K562 (cell line): ENCODE results near the gene DBET. TPM values are rescaled to one million over a fixed set of nuclear protein-coding genes. Genes with fewer than 3 reads are reported as not detected.

ENCODE experiments used
- ATAC-seq: fragments of 200-7000 bp; cut with Tn5 transposase; 3 replicates; pipeline ENCODE4 v1.9.1; 2020; ENCODE audit warnings: moderate library complexity
- BruUV-seq: library from RNA; stranded (reverse); fragments of 400-500 nt; replicated peaks from 2 replicates; lab custom pipeline; 2021; lab: Mats Ljungman, UMichigan
- CTCF ChIA-PET: fragments of 300-600 bp; formaldehyde crosslinking; extraction: SDS; loops from one replicate; lab custom pipeline; 2021; ENCODE audit warnings: low intra/inter-chr PET ratio; lab: Yijun Ruan, JAX
- POLR2A ChIA-PET: fragments of 300-600, 350-650 bp; sonication (Branson Sonifier 250); formaldehyde crosslinking; extraction: SDS; loops from one replicate; lab custom pipeline; 2021; ENCODE audit warnings: antibody characterized with exemption, inconsistent platforms; lab: Yijun Ruan, JAX
- DNase-seq, 4 experiments: peaks; one replicate each; pipeline versions ENCODE4 v3.0.0 to v3.0.0-alpha.2; 2011 to 2018; ENCODE audit warnings: low spot score in 3 of 4, mixed read lengths in 3 of 4; ENCODE audit errors: extremely low read depth in 1 of 4
- FAIRE-seq: peaks from 2 replicates; lab custom pipeline; 2011; peaks lifted over from hg19 to GRCh38; lab: Jason Lieb, UNC
- H2AFZ ChIP-seq: 2 replicates; pipeline ENCODE4 v1.6.0; 2011; ENCODE audit warnings: low read depth, low read length, control low read depth, inconsistent platforms
- H3K27ac ChIP-seq: fragments of 200-600 bp; 3 replicates; pipeline ENCODE4 v1.8.0; 2011; ENCODE audit warnings: low read depth, mild to moderate bottlenecking, control low read depth, inconsistent platforms, low read length, moderate library complexity, mixed read lengths; ENCODE audit errors: extremely low read depth
- H3K27me3 ChIP-seq, 2 experiments: fragments of 300-600 bp in 1 of 2; 2 replicates in 1 of 2; 3 replicates in 1 of 2; pipeline versions ENCODE4 v1.6.0 to v1.8.0; 2011; ENCODE audit warnings: inconsistent platforms in 2 of 2, low read length in 2 of 2, mild to moderate bottlenecking in 1 of 2, mixed read lengths in 1 of 2, moderate library complexity in 1 of 2; ENCODE audit not compliant: control insufficient read depth in 2 of 2, insufficient read depth in 2 of 2
- H3K36me3 ChIP-seq: fragments of 300-600 bp; 3 replicates; pipeline ENCODE4 v1.8.0; 2011; ENCODE audit warnings: mild to moderate bottlenecking, low read length, inconsistent platforms; ENCODE audit not compliant: control insufficient read depth, insufficient read depth
- H3K4me1 ChIP-seq, 2 experiments: fragments of 200-600 bp in 1 of 2; replicated peaks in 1 of 2; 2 replicates in 1 of 2; 3 replicates in 1 of 2; pipeline versions ENCODE4 v1.5.1 to v1.8.0; 2011; ENCODE audit warnings: inconsistent platforms in 2 of 2, low read length in 2 of 2, mild to moderate bottlenecking in 1 of 2, mixed read lengths in 1 of 2, moderate library complexity in 1 of 2; ENCODE audit not compliant: control insufficient read depth in 2 of 2, insufficient read depth in 2 of 2
- H3K4me2 ChIP-seq: 2 replicates; pipeline ENCODE4 v1.6.1; 2011; ENCODE audit warnings: low read length, control low read depth, inconsistent platforms, mixed read lengths; ENCODE audit not compliant: insufficient read depth
- H3K4me3 ChIP-seq: fragments of 200-600 bp; sonication (generic), shearing (Covaris generic); 2 replicates; pipeline ENCODE4 v1.5.1; 2016; ENCODE audit warnings: control low read depth, inconsistent platforms
- H3K79me2 ChIP-seq: fragments of 200-600 bp; 3 replicates; pipeline ENCODE4 v1.8.0; 2011; ENCODE audit warnings: low read length, inconsistent platforms; ENCODE audit not compliant: control insufficient read depth, insufficient read depth
- H3K9ac ChIP-seq, 2 experiments: 2 replicates each; pipeline versions ENCODE4 v1.6.0 to v1.6.1; 2011; ENCODE audit warnings: low read depth in 2 of 2, low read length in 2 of 2, control low read depth in 1 of 2, inconsistent platforms in 1 of 2, mild to moderate bottlenecking in 1 of 2, mixed read lengths in 1 of 2; ENCODE audit not compliant: insufficient read depth in 1 of 2
- H3K9me1 ChIP-seq: one replicate; pipeline ENCODE4 v1.6.0; 2011; ENCODE audit warnings: inconsistent platforms, mild to moderate bottlenecking, low read length, moderate library complexity; ENCODE audit not compliant: control insufficient read depth, insufficient read depth
- H3K9me3 ChIP-seq: replicated peaks from 2 replicates; pipeline ENCODE4 v1.5.1; 2011; ENCODE audit warnings: low read depth, low read length, inconsistent platforms; ENCODE audit not compliant: control insufficient read depth, insufficient read depth
- H4K20me1 ChIP-seq: replicated peaks from 2 replicates; pipeline ENCODE4 v1.6.1; 2011; ENCODE audit warnings: low read length, inconsistent platforms, mixed read lengths; ENCODE audit not compliant: control insufficient read depth, insufficient read depth
- CCAR2 ChIP-seq: fragments of 200-400 bp; formaldehyde crosslinking; IDR thresholded peaks from 2 replicates; pipeline ENCODE4 v1.6.1; 2017; ENCODE audit warnings: mild to moderate bottlenecking, low read depth, low read length
- HOXB6 ChIP-seq: fragments of 250-450 bp; sonication (Bioruptor Pico); IDR thresholded peaks from 2 replicates; pipeline ENCODE4 v1.5.1; 2022; ENCODE audit warnings: mild to moderate bottlenecking, borderline replicate concordance
- MAFF ChIP-seq: IDR thresholded peaks from 2 replicates; pipeline ENCODE4 v1.6.1; 2012; ENCODE audit warnings: low read length, improper control_type of control experiment
- MCM5 ChIP-seq: fragments of 450-650 bp; IDR thresholded peaks from 2 replicates; pipeline ENCODE4 v1.6.1; 2016; ENCODE audit warnings: low read depth
- NEUROD1 ChIP-seq: fragments of 150-350 bp; IDR thresholded peaks from 2 replicates; pipeline ENCODE4 v1.6.1; 2014; ENCODE audit warnings: borderline replicate concordance, low read length, low read depth; ENCODE audit not compliant: partially characterized antibody
- NFIC ChIP-seq: fragments of 450-650 bp; IDR thresholded peaks from 2 replicates; pipeline ENCODE4 v1.6.1; 2017; ENCODE audit warnings: mild to moderate bottlenecking, inconsistent platforms
- TCF7L2 ChIP-seq: fragments of 150-350 bp; IDR thresholded peaks from 2 replicates; pipeline ENCODE4 v1.6.1; 2016; ENCODE audit warnings: low read depth, mild to moderate bottlenecking, low read length, moderate library complexity
- ZFP36 ChIP-seq: fragments of 150-350 bp; IDR thresholded peaks from 2 replicates; pipeline ENCODE4 v1.6.1; 2018; ENCODE audit warnings: low read length, low read depth; ENCODE audit not compliant: partially characterized antibody
- ZNF175 ChIP-seq: fragments of 200-800 bp; sonication (Bioruptor generic); IDR thresholded peaks from 2 replicates; pipeline ENCODE4 v1.6.1; 2016; ENCODE audit warnings: low read depth, mild to moderate bottlenecking, missing genetic modification characterization, missing compliant biosample characterization
- ZNF764 ChIP-seq: fragments of 250-450 bp; sonication (Bioruptor Pico); IDR thresholded peaks from 2 replicates; pipeline ENCODE4 v1.4.0; 2020; ENCODE audit warnings: low read depth, mild to moderate bottlenecking, moderate library complexity
- WGBS: fragments of 100-300 bp; shearing (Covaris generic); methylation state at CpG from one replicate; pipeline ENCODE4 v1.1.6; 2016; ENCODE audit warnings: low coverage, mixed read lengths; ENCODE audit not compliant: insufficient coverage; ENCODE audit errors: missing lambda C conversion rate; 5-methylcytosine and 5-hydroxymethylcytosine counted together
- in situ Hi-C: fragments of 300-500 bp; cut with MboI; formaldehyde crosslinking; loops from 4 replicates; pipeline ENCODE4 v1.15.0; 2018; ENCODE audit warnings: inconsistent platforms, mixed read lengths
- intact Hi-C: fragments of 100-400 bp; cut with micrococcal nuclease; formaldehyde crosslinking; loops from 2 replicates; pipeline ENCODE4 v1.14.2; 2022
- polyA plus RNA-seq, 8 experiments: library from polyadenylated mRNA; depleted of rRNA in 4 of 8; stranded (reverse) in 5 of 8; unstranded in 3 of 8; fragments of >200 nt; fragmentation: Nextera tagmentation in 2 of 8; fragmentation: Illumina TruSeq in 1 of 8; extraction: Ambion mirVana in 2 of 8; extraction: Trizol in 1 of 8; gene quantifications; 2 replicates each; pipeline versions ENCODE4 v1.2.1 to v1.2.3, GENCODE V29; 2011 to 2014; ENCODE audit warnings: inconsistent platforms in 1 of 8, missing spikeins in 1 of 8
- total RNA-seq, 7 experiments: library from RNA; depleted of rRNA in 6 of 7; stranded (reverse); fragments of >200 nt in 6 of 7; fragmentation: Illumina TruSeq in 2 of 7; extraction: Trizol in 2 of 7; gene quantifications; 2 replicates each; pipeline versions ENCODE4 v1.2.1 to v1.2.3, GENCODE V29; 2011 to 2021; ENCODE audit warnings: low replicate concordance in 1 of 7

The DBET gene
- total and polyA plus RNA-seq, 9 of the 15 experiments (the other 6 are each of a cell fraction or from before 2014, with no cell fraction given) = not detected

DNA sequence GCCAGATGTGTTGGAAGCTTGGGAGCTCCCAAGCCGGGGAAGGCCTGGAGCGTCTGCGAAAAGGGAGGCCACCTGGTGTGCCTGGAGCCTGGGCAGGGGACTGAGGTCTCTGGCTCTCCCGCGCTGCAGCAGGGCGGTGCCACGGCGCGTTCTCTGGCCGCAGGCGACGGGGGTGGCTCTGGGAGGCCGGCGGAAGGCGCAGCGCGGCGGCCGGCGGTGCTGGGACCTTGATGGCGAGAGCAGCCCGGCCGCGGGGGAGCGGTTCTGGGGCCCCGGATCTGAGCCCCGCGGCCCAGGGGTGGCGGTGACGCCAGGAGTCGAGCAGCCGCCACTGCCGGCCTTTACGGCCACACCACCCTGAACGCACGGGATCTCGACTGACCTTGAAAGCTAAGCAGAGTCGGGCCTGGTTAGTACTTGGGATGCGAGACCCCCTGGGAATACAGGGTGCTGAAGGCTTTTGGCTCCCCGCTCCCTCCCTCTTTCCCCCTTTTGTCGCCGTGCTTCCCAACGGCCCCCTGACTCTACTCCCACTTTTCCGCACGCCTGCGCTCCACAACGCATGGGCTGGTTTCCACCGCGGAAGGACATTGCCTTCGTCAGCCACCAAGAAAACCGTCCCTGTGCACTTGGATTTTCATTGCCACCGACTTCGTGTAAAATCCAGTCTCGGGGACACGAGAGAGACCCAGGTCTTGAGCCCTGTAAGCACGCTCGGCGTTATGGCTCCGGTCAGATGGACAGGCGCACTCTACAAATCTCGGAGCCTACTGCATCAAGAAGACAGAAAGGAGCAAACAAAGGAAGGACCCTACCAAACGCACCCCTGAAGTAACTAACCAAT is 46.7 kb upstream of the DBET start:
- in situ Hi-C loops = no loop called here
- no peak overlapping the region for H2AFZ ChIP-seq
- no peaks in the 10 kb centered on the region for H4K20me1 ChIP-seq
- H3K9me3 ChIP-seq = no peaks in the 10 kb centered on the region
- H3K4me2 ChIP-seq = no peak overlapping the region
- DNase-seq (no peak), ATAC-seq (no peak), FAIRE-seq (no peak)
- 24% methylated on average over 38 of the region's 62 CpGs for WGBS
- no peak overlapping the region for H3K9ac ChIP-seq
- CTCF ChIA-PET = no interaction called here
- TF ChIP-seq NEUROD1 (no peak), ZFP36 (no peak), MCM5 (no peak), TCF7L2 (no peak), NFIC (no peak), CCAR2 (no peak), ZNF764 (CRISPR knock-in tag) (no peak), ZNF175 (CRISPR knock-in tag) (no peak), HOXB6 (no peak), MAFF (no peak)
- POLR2A ChIA-PET = no interaction called here
- no peak overlapping the region for H3K4me3 ChIP-seq
- no peaks in the 10 kb centered on the region for H3K79me2 ChIP-seq
- no peak overlapping the region for H3K27ac ChIP-seq
- BruUV-seq = no TSS peak
- H3K4me1 ChIP-seq = peaks cover 0 to 26% of the 10 kb centered on the region in 2 experiments; a peak in 2 of 5 replicates
- H3K27me3 ChIP-seq = peaks cover 0 to 22% of the 10 kb centered on the region in 2 experiments; a peak in 3 of 5 replicates
- H3K9me1 ChIP-seq = no peaks in the 10 kb centered on the region
- intact Hi-C loops = no loop called here
- H3K36me3 ChIP-seq = no peaks in the 10 kb centered on the region
